ENCODE measurements around the gene GALNT17. TPM values are rescaled to one million over a fixed set of nuclear protein-coding genes. Genes with fewer than 3 reads are reported as not detected.

The GALNT17 gene
- total RNA-seq, 1 experiment from 2014 or later, result not detected

DNA sequence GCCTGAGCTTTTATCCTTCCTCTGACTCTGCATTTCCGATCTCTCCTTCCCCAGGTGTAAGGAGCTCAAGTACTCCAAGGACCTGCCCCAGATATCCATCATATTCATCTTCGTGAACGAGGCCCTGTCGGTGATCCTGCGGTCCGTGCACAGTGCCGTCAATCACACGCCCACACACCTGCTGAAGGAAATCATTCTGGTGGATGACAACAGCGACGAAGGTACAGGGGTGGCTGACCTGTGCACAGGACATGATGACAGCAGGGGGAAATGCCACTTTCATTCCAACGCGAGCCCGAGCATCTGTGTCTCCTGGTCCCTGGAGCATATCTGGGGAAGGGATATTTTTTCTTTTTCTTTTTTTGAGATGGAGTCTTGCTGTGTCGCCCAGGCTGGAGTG is 256.2 kb downstream of the GALNT17 start:
- Histone ChIP-seq H3K27ac (no peak overlapping the region), H3K4me1 (replicated peaks) (no peaks in the 10 kb centered on the region), H3K9me3 (replicated peaks) (peaks cover 2% of the 10 kb centered on the region; the same call in 1 of the 2 replicates), H3K36me3 (no peaks in the 10 kb centered on the region), H3K4me3 (no peak overlapping the region), H3K27me3 (replicated peaks) (no peaks in the 10 kb centered on the region)
- no peak for DNase-seq (ENCODE audit: low read depth in 1 of 2, low spot score in 2 of 2)

DNA sequence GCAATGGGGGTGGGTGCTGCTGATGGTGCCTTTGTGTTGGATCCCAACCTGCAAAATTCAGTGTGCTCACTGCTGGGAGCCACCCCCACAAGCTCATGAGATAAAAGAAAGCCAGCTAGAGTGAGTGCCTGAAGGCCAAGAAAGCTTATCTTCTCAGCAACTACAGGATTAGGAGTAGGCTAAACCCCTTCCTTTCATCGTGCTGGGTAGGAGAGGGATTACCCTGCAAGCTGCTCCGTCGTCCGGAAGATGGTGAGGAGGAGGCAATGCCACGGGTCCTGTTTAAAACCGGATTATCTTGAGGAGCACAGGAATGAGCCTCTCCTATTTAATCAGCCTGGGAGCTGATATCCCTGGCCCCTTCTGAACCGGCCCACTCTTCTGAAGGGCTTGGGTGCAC is 258.0 kb downstream of the GALNT17 start:
- Histone ChIP-seq H3K27ac (no peak overlapping the region), H3K36me3 (no peaks in the 10 kb centered on the region), H3K4me1 (replicated peaks) (no peaks in the 10 kb centered on the region), H3K4me3 (no peak overlapping the region), H3K9me3 (replicated peaks) (peaks cover 4% of the 10 kb centered on the region), H3K27me3 (replicated peaks) (no peaks in the 10 kb centered on the region)
- DNase-seq (ENCODE audit: low read depth in 1 of 2, low spot score in 2 of 2), result no peak

- Histone ChIP-seq H3K27me3 (replicated peaks) (no peaks in the 10 kb centered on the region), H3K4me3 (no peak overlapping the region), H3K9me3 (replicated peaks) (peaks cover 4% of the 10 kb centered on the region), H3K27ac (no peak overlapping the region), H3K36me3 (no peaks in the 10 kb centered on the region), H3K4me1 (replicated peaks) (no peaks in the 10 kb centered on the region)
- no peak for DNase-seq (ENCODE audit: low read depth in 1 of 2, low spot score in 2 of 2)
These were observed 261.7 kb downstream of the GALNT17 start for GRCh38 chr7:71393661-71394060.

GRCh38 chr7:71402684-71403083 is 270.7 kb downstream of the GALNT17 start:
- Histone ChIP-seq H3K4me3 (no peak overlapping the region), H3K36me3 (no peaks in the 10 kb centered on the region), H3K4me1 (replicated peaks) (no peaks in the 10 kb centered on the region), H3K9me3 (replicated peaks) (peaks cover 13% of the 10 kb centered on the region), H3K27ac (no peak overlapping the region), H3K27me3 (replicated peaks) (no peaks in the 10 kb centered on the region)
- DNase-seq (ENCODE audit: low read depth in 1 of 2, low spot score in 2 of 2), result no peak

GRCh38 chr7:71403202-71403946 is 271.4 kb downstream of the GALNT17 start:
- Histone ChIP-seq H3K4me1 (replicated peaks) (no peaks in the 10 kb centered on the region), H3K9me3 (replicated peaks) (peaks cover 13% of the 10 kb centered on the region), H3K27ac (no peak overlapping the region), H3K4me3 (no peak overlapping the region), H3K27me3 (replicated peaks) (no peaks in the 10 kb centered on the region), H3K36me3 (no peaks in the 10 kb centered on the region)
- DNase-seq (ENCODE audit: low read depth in 1 of 2, low spot score in 2 of 2), result no peak

- DNase-seq (ENCODE audit: low read depth in 1 of 2, low spot score in 2 of 2), result no peak
- Histone ChIP-seq H3K27ac (no peak overlapping the region), H3K36me3 (no peaks in the 10 kb centered on the region), H3K9me3 (replicated peaks) (peaks cover 16% of the 10 kb centered on the region), H3K27me3 (replicated peaks) (no peaks in the 10 kb centered on the region), H3K4me1 (replicated peaks) (no peaks in the 10 kb centered on the region), H3K4me3 (no peak overlapping the region)
These were observed 272.9 kb downstream of the GALNT17 start for GRCh38 chr7:71404726-71405345.

- H3K27me3 ChIP-seq (replicated peaks), result no peaks in the 10 kb centered on the region
- H3K27ac ChIP-seq, result no peak overlapping the region
- H3K36me3 ChIP-seq, result no peaks in the 10 kb centered on the region
- no peaks in the 10 kb centered on the region for H3K4me1 ChIP-seq (replicated peaks)
- peaks cover 8% of the 10 kb centered on the region for H3K9me3 ChIP-seq (replicated peaks)
- no peak for DNase-seq (ENCODE audit: low read depth in 1 of 2, low spot score in 2 of 2)
- H3K4me3 ChIP-seq, result no peak overlapping the region
These were observed 276.3 kb downstream of the GALNT17 start for GRCh38 chr7:71408271-71408670.

GRCh38 chr7:71409550-71410157 is 277.7 kb downstream of the GALNT17 start:
- Histone ChIP-seq H3K27ac (no peak overlapping the region), H3K9me3 (replicated peaks) (peaks cover 11% of the 10 kb centered on the region; the same call in 1 of the 2 replicates), H3K4me1 (replicated peaks) (no peaks in the 10 kb centered on the region), H3K27me3 (replicated peaks) (no peaks in the 10 kb centered on the region), H3K36me3 (no peaks in the 10 kb centered on the region), H3K4me3 (no peak overlapping the region)
- DNase-seq (ENCODE audit: low read depth in 1 of 2, low spot score in 2 of 2), result no peak

- Histone ChIP-seq H3K27ac (no peak overlapping the region), H3K9me3 (replicated peaks) (peaks cover 6% of the 10 kb centered on the region; the same call in 1 of the 2 replicates), H3K27me3 (replicated peaks) (no peaks in the 10 kb centered on the region), H3K4me1 (replicated peaks) (no peaks in the 10 kb centered on the region), H3K4me3 (no peak overlapping the region), H3K36me3 (no peaks in the 10 kb centered on the region)
- no peak for DNase-seq (ENCODE audit: low read depth in 1 of 2, low spot score in 2 of 2)
These were observed 279.5 kb downstream of the GALNT17 start for GRCh38 chr7:71411475-71411874.

DNA sequence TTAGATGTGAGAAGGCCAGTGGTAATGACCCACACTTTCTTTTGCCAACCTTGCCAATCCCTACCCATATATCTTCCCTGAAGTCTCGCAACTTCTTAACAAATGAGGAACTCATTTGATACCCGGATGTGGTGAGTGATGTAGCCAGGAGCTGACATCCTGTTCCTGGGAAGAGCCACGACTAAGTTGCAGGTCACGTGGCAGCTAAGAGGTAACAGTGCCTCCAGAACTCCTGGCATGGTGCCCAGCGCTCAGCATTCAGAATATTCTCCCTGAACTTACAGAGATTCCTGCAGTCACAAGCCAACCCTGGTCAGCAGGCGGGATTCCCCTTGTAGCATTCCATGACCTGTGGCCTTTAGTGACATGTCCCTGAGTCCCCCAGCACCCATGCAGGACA is 282.5 kb downstream of the GALNT17 start:
- H3K4me3 ChIP-seq, result no peak overlapping the region
- H3K9me3 ChIP-seq (replicated peaks), result peaks cover 5% of the 10 kb centered on the region; the same call in 1 of the 2 replicates
- DNase-seq (ENCODE audit: low read depth in 1 of 2, low spot score in 2 of 2), result no peak
- H3K27ac ChIP-seq, result no peak overlapping the region
- no peaks in the 10 kb centered on the region for H3K4me1 ChIP-seq (replicated peaks)
- H3K27me3 ChIP-seq (replicated peaks), result no peaks in the 10 kb centered on the region
- no peaks in the 10 kb centered on the region for H3K36me3 ChIP-seq

DNA sequence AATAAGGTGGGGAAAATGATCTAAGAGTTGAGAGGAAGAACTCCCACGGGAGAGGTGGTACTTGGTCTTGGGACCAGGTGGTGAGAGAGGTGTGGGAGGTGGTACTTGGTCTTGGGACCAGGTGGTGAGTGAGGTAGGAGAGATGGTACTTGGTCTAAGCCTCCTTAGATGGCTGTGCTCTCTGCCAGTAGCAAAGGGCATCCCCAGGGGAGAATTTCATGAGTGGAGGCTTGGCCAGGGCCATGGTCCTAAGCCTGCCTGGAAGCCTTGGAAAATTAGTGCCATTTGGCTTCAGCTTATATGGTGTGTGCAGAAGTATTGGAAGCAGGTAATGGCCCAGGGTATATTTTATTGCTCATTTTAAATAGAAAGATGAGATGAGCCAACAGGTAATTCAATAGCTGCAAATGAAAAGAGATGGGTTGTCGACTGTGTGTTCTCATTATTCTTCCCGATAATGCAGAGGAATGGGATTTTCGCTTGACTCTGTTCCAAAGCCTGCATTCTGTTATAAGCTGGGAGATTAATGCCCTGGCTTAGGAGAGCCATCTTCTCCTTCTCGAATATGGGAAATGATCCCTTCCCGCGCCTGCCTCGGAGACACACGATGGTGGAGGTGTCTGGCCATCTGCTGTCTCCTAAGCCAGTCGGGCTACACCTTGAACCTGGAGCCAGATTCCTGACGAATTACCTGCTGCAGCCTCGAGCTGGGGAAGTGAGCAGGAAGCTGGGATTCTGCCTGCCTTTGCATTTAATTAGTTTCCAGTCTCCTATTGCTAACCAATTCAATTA is 287.8 kb downstream of the GALNT17 start:
- H3K27ac ChIP-seq, result no peak overlapping the region
- H3K4me1 ChIP-seq (replicated peaks), result no peaks in the 10 kb centered on the region
- H3K36me3 ChIP-seq, result no peaks in the 10 kb centered on the region
- no peaks in the 10 kb centered on the region for H3K27me3 ChIP-seq (replicated peaks)
- H3K4me3 ChIP-seq, result no peak overlapping the region
- DNase-seq (ENCODE audit: low read depth in 1 of 2, low spot score in 2 of 2), result no peak
- H3K9me3 ChIP-seq (replicated peaks), result peaks cover 6% of the 10 kb centered on the region; the same call in 1 of the 2 replicates

- DNase-seq (ENCODE audit: low read depth in 1 of 2, low spot score in 2 of 2), result no peak
- Histone ChIP-seq H3K9me3 (replicated peaks) (peaks cover 6% of the 10 kb centered on the region; the same call in 1 of the 2 replicates), H3K27ac (no peak overlapping the region)
These were observed 290.2 kb downstream of the GALNT17 start for GRCh38 chr7:71422104-71422503.

DNA sequence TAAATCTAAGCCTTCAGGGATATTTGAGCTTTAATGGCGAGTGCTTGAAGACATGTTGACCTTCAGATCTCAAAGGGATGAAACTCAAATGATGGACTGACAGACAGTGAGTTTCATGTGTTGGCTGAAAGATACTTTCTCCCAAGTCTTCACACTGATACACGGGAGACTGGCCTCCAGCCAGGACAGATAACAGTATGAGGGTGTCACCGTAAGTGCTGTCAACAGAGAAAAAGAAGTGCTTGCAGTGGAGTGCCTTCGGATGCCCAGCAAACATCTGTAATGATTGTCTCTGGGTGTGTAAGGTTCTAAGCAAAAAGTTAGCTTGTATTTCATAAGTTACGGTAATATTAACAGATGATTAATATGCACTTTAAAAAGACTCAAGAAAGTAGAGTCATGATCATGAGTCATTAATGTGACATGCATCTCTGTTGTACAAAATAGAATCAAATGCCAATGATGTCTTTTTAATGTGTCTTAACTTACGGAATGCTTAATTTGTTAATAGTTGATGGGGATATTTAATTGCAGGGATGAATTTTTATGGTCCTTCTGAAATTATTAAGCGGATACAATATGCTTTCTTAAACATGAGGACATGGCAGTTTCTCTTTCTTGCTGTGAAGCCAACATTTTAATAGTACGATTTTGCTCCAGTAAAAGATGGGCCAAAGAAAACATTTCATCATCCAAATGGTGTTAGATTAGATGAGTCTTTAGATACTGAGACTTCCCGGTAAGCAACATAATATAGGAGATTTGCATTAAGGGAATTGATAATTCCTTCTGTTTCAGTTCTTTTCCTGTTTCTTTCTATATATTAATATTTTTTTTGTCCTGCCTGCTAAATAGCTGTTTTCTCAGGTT is 292.5 kb downstream of the GALNT17 start:
- Histone ChIP-seq H3K27ac (no peak overlapping the region), H3K27me3 (replicated peaks) (no peaks in the 10 kb centered on the region), H3K4me3 (no peak overlapping the region), H3K9me3 (replicated peaks) (peaks cover 3% of the 10 kb centered on the region; the same call in 1 of the 2 replicates), H3K4me1 (replicated peaks) (no peaks in the 10 kb centered on the region), H3K36me3 (no peaks in the 10 kb centered on the region)
- no peak for DNase-seq (ENCODE audit: low read depth in 1 of 2, low spot score in 2 of 2)

More at GRCh38 chr7:71422104-71422503, 290.2 kb downstream of the GALNT17 start:
- H3K27me3 ChIP-seq (replicated peaks), result no peaks in the 10 kb centered on the region
- H3K4me1 ChIP-seq (replicated peaks), result no peaks in the 10 kb centered on the region
- no peaks in the 10 kb centered on the region for H3K36me3 ChIP-seq
- no peak overlapping the region for H3K4me3 ChIP-seq

All from SJSA1 (cell line).